Stimulated activated CD4-positive, alpha-beta T cell treated with anti-CD3 and anti-CD28 coated beads, Interleukin-12 subunit alpha, Interleukin-12 subunit beta, amount 100 ng/mL, for 24 hours (primary cell): Measurements from ENCODE around the gene ABCB1.
"Not testable (repeated sequence)": the region's sequence is repeated elsewhere in the genome, so short reads cannot be mapped to it uniquely, and the experiment has no call there.

Source experiments
- DNase-seq, 2 experiments: peaks; one replicate each; pipeline ENCODE4 v3.0.0-alpha.2; 2020; ENCODE audit warnings: low read depth in 2 of 2

The ABCB1 gene

DNA sequence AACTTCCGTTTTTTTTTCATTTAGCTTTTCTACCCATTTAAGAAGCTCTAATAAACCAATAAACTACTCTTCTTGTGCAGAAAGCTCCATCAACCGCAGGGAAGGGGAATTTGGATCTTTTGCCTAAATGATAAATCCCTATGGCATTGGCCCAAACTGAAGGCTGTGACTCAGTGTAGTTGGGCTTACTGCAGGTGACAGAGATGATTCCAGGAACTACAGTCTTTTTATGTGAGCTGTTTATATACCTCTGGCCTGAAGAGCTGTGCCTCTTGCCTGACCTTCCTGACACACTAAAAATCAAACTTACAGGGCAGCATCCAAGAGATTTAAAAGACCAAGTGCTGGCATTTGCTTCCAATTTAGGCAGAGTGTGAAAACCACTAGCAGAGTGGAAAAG is 25.2 kb downstream of the ABCB1 start:
- no peak for DNase-seq

- no peak for DNase-seq
Measured at GRCh38 chr7:87574630-87575029, 26.1 kb downstream of the ABCB1 start.

DNA sequence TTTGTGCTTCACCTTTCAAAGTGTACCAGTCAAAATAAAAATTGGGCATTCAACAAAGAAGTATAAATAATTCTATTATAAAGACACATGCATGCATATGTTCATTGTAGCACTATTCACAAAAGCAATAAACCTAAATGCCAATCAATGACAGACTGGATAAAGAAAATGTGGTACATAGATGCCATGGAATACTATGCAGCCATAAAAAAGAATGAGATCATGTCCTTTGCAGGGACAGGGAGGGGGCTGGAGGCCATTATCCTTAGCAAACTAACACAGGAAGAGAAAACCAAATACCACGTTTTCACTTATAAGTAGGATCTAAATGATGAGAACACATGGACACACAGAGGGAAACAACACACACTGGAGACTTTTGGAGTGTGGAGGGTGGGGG is 28.2 kb downstream of the ABCB1 start:
- not testable (repeated sequence) for DNase-seq

DNA sequence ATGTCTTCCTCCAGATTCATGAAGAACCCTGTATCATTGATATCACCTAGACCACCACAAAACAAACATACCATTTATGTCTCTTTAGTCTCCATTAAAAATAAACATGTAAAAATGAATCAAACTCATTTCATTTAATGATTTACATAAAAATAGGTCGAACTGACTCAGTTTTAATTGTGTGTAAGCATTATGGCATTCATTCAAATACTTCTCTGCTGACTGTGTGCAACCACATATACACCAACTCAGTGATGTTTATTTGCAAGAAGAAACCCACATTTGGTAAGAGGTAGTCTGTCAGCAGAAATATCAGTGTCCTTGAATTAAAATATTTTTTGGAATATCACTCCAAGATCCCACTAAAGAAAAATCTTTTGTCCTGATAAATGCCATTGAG is 30.5 kb downstream of the ABCB1 start:
- no peak for DNase-seq

GRCh38 chr7:87567052-87567451 is 33.6 kb downstream of the ABCB1 start:
- DNase-seq, result no peak

DNA sequence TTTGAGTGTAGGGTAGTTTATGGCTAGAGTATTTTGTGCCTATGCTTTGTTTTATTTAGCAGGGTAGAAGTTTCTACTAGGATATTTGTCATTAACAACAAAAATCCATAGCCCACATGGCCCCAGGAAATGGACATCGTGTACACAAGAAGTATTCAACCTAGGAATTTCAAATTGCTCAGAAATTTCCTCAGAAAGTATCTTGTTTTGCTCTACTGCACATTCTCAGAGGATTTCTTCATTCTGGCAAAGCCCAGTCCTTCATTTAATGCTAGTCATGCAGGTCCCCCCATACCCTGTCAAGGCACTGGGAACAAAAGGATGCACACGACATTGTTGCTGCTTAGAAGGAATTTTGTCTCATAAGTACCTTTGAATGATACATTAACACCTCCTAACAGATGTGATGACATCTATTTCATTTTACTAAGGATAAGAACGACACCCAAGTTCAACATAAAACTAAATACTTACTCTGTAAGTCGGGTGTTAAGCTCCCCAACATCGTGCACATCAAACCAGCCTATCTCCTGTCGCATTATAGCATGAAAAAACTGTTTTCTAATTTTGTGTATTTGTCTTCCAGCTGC is 34.3 kb downstream of the ABCB1 start:
- no peak for DNase-seq

DNA sequence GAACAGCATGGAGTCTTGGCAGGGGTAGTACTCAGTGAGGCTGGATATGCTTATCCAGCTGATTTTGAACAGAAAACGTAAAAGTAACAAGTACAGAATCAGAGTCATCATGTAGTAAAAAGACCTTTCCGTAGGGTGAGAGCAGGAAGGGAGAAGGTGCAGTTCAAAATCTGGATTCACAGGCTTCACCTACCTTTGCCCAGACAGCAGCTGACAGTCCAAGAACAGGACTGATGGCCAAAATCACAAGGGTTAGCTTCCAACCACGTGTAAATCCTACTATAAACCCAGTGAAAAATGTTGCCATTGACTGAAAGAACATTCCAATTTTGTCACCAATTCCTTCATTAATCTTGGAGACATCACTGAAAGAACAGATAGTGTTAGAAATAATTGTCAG is 34.8 kb downstream of the ABCB1 start:
- DNase-seq, result no peak

GRCh38 chr7:87564296-87564963 is 36.3 kb downstream of the ABCB1 start:
- no peak for DNase-seq

DNA sequence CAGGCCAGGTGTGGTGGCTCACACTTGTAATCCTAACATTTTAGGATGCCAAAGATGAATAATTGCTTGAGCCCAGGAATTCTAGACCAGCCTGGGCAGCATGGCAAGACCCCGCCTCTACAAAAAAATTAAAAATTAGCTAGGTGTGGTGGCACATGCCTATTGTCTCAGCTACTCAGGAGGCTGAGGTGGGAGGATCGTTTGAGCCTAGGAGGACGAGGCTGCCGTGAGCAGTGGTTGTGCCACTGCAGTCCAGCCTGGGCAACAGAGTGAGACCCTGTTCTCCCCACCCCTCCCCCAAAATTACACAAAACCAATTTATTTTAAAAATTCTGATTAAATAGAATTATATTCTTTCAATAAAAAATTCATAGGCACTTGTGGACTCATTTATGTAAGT is 39.0 kb downstream of the ABCB1 start:
- DNase-seq, result no peak

GRCh38 chr7:87561102-87561501 is 39.6 kb downstream of the ABCB1 start:
- DNase-seq, result no peak

- no peak for DNase-seq
Measured at GRCh38 chr7:87552351-87552900, 48.3 kb downstream of the ABCB1 start.

DNA sequence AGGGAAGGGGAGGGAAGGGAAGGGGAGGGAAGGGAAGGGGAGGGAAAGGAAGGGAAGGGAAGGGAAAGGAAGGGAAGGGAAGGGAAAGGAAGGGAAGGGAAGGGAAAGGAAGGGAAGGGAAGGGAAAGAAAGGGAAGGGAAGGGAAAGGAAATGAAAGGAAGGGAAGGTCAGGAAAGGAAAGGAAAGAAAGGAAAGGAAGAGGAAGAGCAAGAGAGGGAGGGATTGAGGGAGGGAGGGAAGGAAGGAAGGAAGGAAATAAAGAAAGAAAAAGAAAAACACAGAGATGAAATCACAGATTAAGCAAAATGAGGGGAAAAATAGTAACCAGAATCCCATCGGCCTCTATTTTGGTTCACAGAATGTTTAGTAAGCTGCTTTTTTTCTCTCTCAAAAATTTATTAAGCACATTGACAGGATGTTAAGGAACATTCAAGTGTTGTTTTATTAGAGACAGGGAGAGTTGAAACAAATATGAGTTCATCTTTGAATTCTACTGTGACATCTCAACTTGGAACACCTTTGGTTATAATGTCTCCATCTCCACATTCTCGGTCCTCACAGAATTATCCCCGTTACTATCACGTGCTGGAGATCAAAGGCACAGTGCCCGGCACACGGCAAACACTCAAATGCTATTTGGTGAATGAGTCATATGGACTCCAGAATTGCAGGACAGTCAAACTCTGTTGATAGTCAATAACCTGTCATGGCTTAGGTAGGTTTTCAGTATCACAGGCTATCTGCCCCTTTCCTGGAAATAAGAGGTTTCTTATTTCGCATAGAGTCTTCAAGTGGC is 52.4 kb downstream of the ABCB1 start:
- no peak for DNase-seq

- no peak for DNase-seq
Measured at GRCh38 chr7:87545760-87546159, 54.9 kb downstream of the ABCB1 start.

DNA sequence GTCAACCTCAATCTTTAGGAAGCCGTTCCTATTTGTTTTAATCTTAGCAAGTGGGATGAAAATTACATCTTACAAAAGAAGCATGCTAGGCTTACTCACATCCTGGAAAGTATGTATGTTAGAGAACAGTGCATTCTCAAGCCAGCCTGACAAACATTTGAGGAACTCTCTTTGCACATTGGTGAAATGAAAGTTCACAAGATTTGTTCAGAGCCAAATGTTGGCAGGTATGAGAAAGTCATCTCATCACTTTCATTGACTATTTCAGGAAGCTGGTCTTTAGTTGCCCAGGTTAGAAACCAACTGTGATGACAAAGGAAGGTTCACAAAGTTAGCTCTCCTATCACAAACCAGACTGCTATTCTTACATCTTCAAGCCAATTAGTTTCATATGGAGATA is 57.1 kb downstream of the ABCB1 start:
- no peak for DNase-seq

GRCh38 chr7:87541648-87542047 is 59.0 kb downstream of the ABCB1 start:
- no peak for DNase-seq

GRCh38 chr7:87538052-87538451 is 62.6 kb downstream of the ABCB1 start:
- no peak for DNase-seq

- DNase-seq, result no peak
Measured at GRCh38 chr7:87534072-87534471, 66.6 kb downstream of the ABCB1 start.

DNA sequence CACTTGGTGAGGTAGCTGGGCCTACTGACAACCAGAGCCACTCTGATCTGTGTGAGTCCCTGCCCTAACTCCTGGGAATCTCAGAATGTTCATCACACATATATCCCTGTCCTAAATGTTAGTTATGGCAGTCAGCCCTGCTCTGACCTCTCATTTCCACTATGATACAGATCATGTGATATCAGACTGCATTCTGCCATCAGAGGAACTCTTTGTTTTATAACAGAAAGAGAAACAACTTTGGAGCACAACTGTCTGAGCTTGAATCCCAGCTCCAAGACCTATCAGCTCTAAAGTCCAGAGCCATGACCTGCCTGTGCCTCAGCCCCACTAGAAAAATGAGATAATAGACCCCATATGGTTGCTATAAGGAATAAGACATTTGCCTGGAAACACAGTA is 70.6 kb downstream of the ABCB1 start:
- no peak for DNase-seq

DNA sequence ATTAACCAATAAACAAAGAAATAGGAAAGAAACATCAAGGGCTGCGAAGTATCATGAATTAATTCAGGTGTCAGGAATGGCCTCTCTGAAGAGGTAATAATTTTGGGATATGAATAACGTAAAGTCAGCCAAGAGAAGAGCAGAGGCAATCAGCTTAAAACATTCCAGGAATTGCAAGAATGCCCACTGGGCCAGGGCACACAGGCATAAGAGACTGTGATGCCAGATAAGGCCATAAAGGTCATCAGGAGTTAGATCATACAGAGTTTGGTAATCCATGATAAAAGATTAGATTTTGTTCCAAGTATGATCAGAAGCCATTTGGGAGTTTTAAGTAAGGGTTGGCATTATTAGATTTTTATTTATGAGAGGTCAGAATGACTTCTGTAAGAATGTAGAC is 72.0 kb downstream of the ABCB1 start:
- DNase-seq, result no peak

DNA sequence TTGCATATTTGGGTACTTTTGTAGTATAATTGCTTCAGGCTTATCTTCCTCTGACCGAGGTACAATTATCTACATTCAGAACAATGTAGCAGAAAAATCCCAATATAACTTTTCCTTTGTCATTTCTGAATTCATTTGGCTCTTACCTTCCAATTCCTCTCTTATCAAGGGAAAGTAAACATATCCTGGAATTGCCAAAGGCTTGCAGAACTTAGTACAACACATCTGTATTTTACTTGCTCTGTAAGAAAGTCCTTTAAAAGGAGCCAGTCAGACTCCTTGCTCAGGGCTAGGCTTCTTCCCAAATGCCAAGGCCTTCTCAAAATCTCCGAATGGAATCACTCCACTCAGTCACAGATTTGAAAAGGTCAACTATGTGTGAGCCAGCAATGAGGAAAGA is 81.9 kb downstream of the ABCB1 start:
- DNase-seq, result no peak

- DNase-seq, result no peak
Measured at GRCh38 chr7:87517891-87518290, 82.8 kb downstream of the ABCB1 start.

- no peak for DNase-seq
Measured at GRCh38 chr7:87517136-87517815, 83.4 kb downstream of the ABCB1 start.
